PC-9 (cell line): ENCODE results near the gene ARID4B. TPM values are rescaled to one million over a fixed set of nuclear protein-coding genes. Genes with fewer than 3 reads are reported as not detected.

Source experiments
- BruUV-seq: library from RNA; stranded (reverse); fragments of 400-500 nt; replicated peaks from 2 replicates; lab custom pipeline; 2021; lab: Mats Ljungman, UMichigan
- CTCF ChIA-PET: fragments of 300-600 bp; sonication (Branson Sonifier 250); formaldehyde crosslinking; loops from one replicate; lab custom pipeline; 2022; ENCODE audit warnings: antibody characterized with exemption; lab: Charles Lee
- POLR2A ChIA-PET: fragments of 300-600 bp; sonication (Branson Sonifier 250); formaldehyde crosslinking; loops from one replicate; lab custom pipeline; 2022; ENCODE audit warnings: antibody characterized with exemption; ENCODE audit not compliant: unreplicated experiment; lab: Charles Lee
- DNase-seq, 2 experiments: peaks; one replicate each; pipeline versions ENCODE4 v3.0.0 to v3.0.0-alpha.2; 2015 to 2022; ENCODE audit warnings: mixed read lengths in 1 of 2
- H2AFZ ChIP-seq: fragments of 200-600 bp; sonication (generic); 2 replicates; pipeline ENCODE4 v1.8.1; 2017; ENCODE audit warnings: antibody characterized with exemption
- H3F3A ChIP-seq: fragments of 200-600 bp; sonication (generic); 2 replicates; pipeline ENCODE4 v1.8.1; 2017; ENCODE audit warnings: antibody characterized with exemption, mild to moderate bottlenecking, low read depth; ENCODE audit not compliant: insufficient read depth
- H3K27ac ChIP-seq: fragments of 200-600 bp; sonication (generic); 2 replicates; pipeline ENCODE4 v1.6.1; 2016; ENCODE audit warnings: mixed run types
- H3K27me3 ChIP-seq: fragments of 200-600 bp; sonication (generic); 2 replicates; pipeline ENCODE4 v1.6.1; 2016; ENCODE audit warnings: low read depth, mixed run types; ENCODE audit not compliant: insufficient read depth
- H3K36me3 ChIP-seq: fragments of 200-600 bp; sonication (generic); 2 replicates; pipeline ENCODE4 v1.6.1; 2016; ENCODE audit warnings: low read depth, mixed run types
- H3K4me1 ChIP-seq: fragments of 200-600 bp; sonication (generic); replicated peaks from 2 replicates; pipeline ENCODE4 v1.6.1; 2016; ENCODE audit warnings: mixed run types; ENCODE audit not compliant: insufficient read depth
- H3K4me2 ChIP-seq: fragments of 200-600 bp; sonication (generic); 2 replicates; pipeline ENCODE4 v1.6.1; 2017; ENCODE audit warnings: mixed run types
- H3K4me3 ChIP-seq: fragments of 200-600 bp; sonication (generic); 2 replicates; pipeline ENCODE4 v1.6.1; 2016; ENCODE audit warnings: mixed run types
- H3K79me2 ChIP-seq: fragments of 200-600 bp; sonication (generic); 2 replicates; pipeline ENCODE4 v1.6.1; 2017; ENCODE audit warnings: low read depth, mixed run types
- H3K9me2 ChIP-seq: fragments of 200-600 bp; sonication (generic); 2 replicates; pipeline ENCODE4 v1.8.1; 2017; ENCODE audit warnings: mild to moderate bottlenecking; ENCODE audit not compliant: insufficient read depth
- H3K9me3 ChIP-seq: fragments of 200-600 bp; sonication (generic); 2 replicates; pipeline ENCODE4 v1.8.1; 2016; ENCODE audit warnings: low read depth; ENCODE audit not compliant: insufficient read depth
- H4K20me1 ChIP-seq: fragments of 200-600 bp; sonication (generic); 2 replicates; pipeline ENCODE4 v1.8.1; 2017; ENCODE audit not compliant: insufficient read depth
- EZH2 ChIP-seq: fragments of 200-600 bp; sonication (generic); IDR thresholded peaks from 2 replicates; pipeline ENCODE4 v1.8.0; 2017; ENCODE audit warnings: antibody characterized with exemption, low read depth
- intact Hi-C: fragments of 100-400 bp; cut with micrococcal nuclease; formaldehyde crosslinking; loops from one replicate; pipeline ENCODE4 v1.10.0; 2022; ENCODE audit not compliant: unreplicated experiment
- total RNA-seq: library from RNA; stranded (reverse); gene quantifications from 2 replicates; pipeline ENCODE4 v1.2.3, GENCODE V29; 2021
- TF ChIP-seq, protein P1 (sequence below): fragments of 200-600 bp; sonication (generic); conservative IDR thresholded peaks from 2 replicates; pipeline ENCODE4 v1.6.1; 2017; ENCODE audit warnings: mixed run types, antibody characterized with exemption, mild to moderate bottlenecking, moderate library complexity

ARID4B gene
- total RNA-seq, 1 experiment from 2014 or later, result 47.1 TPM

DNA sequence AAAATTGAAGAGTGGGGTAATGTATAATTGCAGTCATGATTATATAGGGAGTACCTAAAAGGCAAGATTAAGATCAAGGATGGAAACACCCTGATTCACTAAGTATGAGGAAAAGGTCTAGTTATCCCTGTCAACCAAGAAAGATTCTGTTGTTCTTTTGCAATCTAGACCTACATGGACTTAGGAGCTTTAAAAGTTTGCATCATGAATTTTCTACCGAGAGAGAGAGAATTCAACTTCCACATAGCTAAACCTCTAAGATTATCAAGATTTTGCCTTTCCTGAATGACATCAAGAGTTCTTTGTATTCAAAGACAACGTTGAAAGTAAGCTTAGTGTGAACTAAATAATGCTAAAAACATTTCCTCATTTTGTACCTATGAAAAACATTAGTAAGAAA, 88.1 kb downstream of the ARID4B start:
- H3K27me3 ChIP-seq, result no peaks in the 10 kb centered on the region
- peaks cover 9% of the 10 kb centered on the region; the same call in 1 of the 2 replicates for H3K4me1 ChIP-seq
- peak overlapping the region; percentile 53 for H3K27ac ChIP-seq
- no peaks in the 10 kb centered on the region for H3K9me3 ChIP-seq
- CTCF ChIA-PET, result interaction anchor here (0.7 kb wide), 1 partner anchor 176 kb away, joined by 3 read pairs; no protein-coding TSS in a partner anchor
- peaks cover 27% of the 10 kb centered on the region; the same call in 1 of the 2 replicates for H3F3A ChIP-seq
- peaks cover 11% of the 10 kb centered on the region; the same call in 1 of the 2 replicates for H4K20me1 ChIP-seq
- no peak overlapping the region for H2AFZ ChIP-seq
- peaks cover 10% of the 10 kb centered on the region for H3K79me2 ChIP-seq
- DNase-seq, result peak in 1 of 2 experiments; percentile 67
- no TSS peak for BruUV-seq
- TF ChIP-seq, protein P1, sequence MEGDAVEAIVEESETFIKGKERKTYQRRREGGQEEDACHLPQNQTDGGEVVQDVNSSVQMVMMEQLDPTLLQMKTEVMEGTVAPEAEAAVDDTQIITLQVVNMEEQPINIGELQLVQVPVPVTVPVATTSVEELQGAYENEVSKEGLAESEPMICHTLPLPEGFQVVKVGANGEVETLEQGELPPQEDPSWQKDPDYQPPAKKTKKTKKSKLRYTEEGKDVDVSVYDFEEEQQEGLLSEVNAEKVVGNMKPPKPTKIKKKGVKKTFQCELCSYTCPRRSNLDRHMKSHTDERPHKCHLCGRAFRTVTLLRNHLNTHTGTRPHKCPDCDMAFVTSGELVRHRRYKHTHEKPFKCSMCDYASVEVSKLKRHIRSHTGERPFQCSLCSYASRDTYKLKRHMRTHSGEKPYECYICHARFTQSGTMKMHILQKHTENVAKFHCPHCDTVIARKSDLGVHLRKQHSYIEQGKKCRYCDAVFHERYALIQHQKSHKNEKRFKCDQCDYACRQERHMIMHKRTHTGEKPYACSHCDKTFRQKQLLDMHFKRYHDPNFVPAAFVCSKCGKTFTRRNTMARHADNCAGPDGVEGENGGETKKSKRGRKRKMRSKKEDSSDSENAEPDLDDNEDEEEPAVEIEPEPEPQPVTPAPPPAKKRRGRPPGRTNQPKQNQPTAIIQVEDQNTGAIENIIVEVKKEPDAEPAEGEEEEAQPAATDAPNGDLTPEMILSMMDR, result no peak
- TF ChIP-seq EZH2, result no peak
- H3K36me3 ChIP-seq, result peaks cover 22% of the 10 kb centered on the region
- H3K4me2 ChIP-seq, result no peak overlapping the region
- no peaks in the 10 kb centered on the region for H3K9me2 ChIP-seq
- POLR2A ChIA-PET, result interaction anchor here (0.8 kb wide), 1 partner anchor 469 kb away, joined by 9 read pairs; no protein-coding TSS in a partner anchor
- intact Hi-C loops, result no loop called here
- no peak overlapping the region for H3K4me3 ChIP-seq

DNA sequence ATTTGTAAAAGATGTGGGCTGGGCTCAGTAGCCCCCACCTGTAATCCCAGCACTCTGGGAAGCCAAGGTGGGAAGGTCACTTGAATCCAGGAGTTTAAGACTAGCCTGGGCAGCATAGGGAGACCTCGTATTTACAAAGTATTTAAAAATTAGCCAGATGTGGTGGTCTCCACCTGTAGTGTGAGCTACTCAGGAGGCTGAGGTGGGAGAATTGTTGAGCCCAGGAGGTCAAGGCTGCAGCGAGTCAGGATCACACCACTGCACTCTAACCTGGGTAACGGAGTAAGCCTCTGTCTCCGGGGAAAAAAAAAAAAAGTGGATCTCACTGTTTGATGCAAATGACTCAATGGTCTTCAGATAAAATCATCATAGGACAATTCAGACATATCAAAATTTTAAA, 89.4 kb downstream of the ARID4B start:
- POLR2A ChIA-PET, result interaction anchor here (0.6 kb wide), 1 partner anchor 89 kb away, joined by 4 read pairs; the partner anchor contains the start of gene ARID4B
- Histone ChIP-seq H3K27me3 (no peaks in the 10 kb centered on the region), H3K4me3 (no peak overlapping the region), H4K20me1 (peaks cover 11% of the 10 kb centered on the region; the same call in 1 of the 2 replicates), H3K27ac (no peak overlapping the region), H3K9me3 (no peaks in the 10 kb centered on the region), H3K4me2 (no peak overlapping the region), H3K4me1 (peaks cover 9% of the 10 kb centered on the region; the same call in 1 of the 2 replicates), H3F3A (peaks cover 27% of the 10 kb centered on the region; the same call in 1 of the 2 replicates), H3K79me2 (peaks cover 6% of the 10 kb centered on the region; the same call in 1 of the 2 replicates), H2AFZ (no peak overlapping the region), H3K36me3 (peaks cover 17% of the 10 kb centered on the region), H3K9me2 (no peaks in the 10 kb centered on the region)
- TF ChIP-seq, protein P1, result no peak
- TF ChIP-seq EZH2, result no peak
- BruUV-seq, result no TSS peak
- CTCF ChIA-PET, result no interaction called here
- intact Hi-C loops, result no loop called here
- no peak for DNase-seq

DNA sequence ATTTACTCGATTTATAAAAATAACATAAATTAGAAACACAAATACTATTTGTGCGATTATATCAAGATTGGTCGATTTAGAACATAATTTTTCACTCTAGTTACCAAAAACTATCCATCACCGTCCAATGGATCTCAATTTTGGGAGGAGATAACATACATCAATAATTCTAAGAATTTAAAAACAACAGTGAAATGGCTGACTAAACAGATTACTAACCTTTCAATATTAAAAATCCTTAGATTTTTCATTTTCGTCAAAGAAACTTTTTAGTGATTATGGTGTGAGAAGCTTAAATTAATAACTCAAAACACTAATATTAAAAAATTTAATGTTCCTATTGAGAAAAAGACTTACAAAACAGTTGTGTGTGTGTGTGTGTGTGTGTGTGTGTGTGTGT, 91.9 kb downstream of the ARID4B start:
- Histone ChIP-seq H3K4me3 (no peak overlapping the region), H3K4me2 (no peak overlapping the region), H3K4me1 (peaks cover 9% of the 10 kb centered on the region; the same call in 1 of the 2 replicates), H2AFZ (no peak overlapping the region), H3F3A (peaks cover 23% of the 10 kb centered on the region; the same call in 1 of the 2 replicates), H3K9me3 (no peaks in the 10 kb centered on the region), H3K36me3 (peaks cover 13% of the 10 kb centered on the region), H3K27me3 (no peaks in the 10 kb centered on the region), H3K9me2 (no peaks in the 10 kb centered on the region), H3K27ac (no peak overlapping the region), H3K79me2 (no peaks in the 10 kb centered on the region), H4K20me1 (peaks cover 17% of the 10 kb centered on the region)
- TF ChIP-seq EZH2, result no peak
- TF ChIP-seq, protein P1, result no peak
- ChIA-PET POLR2A (interaction anchor here (0.6 kb wide), 1 partner anchor 11 kb away, joined by 3 read pairs; no protein-coding TSS in a partner anchor), CTCF (interaction anchor here (0.6 kb wide), 1 partner anchor 397 kb away, joined by 5 read pairs; no protein-coding TSS in a partner anchor)
- intact Hi-C loops, result no loop called here
- DNase-seq, result no peak
- BruUV-seq, result no TSS peak
